ENCODE data around the gene TRIM13. TPM values are rescaled to one million over a fixed set of nuclear protein-coding genes. Genes with fewer than 3 reads are reported as not detected.

Gene TRIM13
- total RNA-seq, 1 experiment from 2014 or later = 13.4 TPM

DNA sequence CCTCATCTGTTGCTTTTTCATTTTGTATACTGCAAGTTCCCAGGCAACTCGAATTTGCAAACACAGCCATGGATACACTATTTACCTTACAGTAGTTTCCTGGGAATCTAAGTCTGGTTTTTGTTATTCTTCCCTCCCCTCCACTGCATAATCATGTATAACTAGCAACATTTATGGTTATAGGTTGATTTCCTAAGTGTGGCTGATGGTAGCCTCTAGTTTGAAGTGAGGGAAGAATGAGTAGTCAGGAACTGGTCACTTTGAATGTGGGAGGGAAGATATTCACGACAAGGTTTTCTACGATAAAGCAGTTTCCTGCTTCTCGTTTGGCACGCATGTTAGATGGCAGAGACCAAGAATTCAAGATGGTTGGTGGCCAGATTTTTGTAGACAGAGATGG, 18.4 kb downstream of the TRIM13 start, which contains the start of gene KCNRG:
KCNRG (plus strand) TSS at position 187 of the 400 bp plus-strand sequence; CDS start at position 237, 50 bp downstream.
- H3K9me2 ChIP-seq (ENCODE audit: insufficient read depth) = no peaks in the 10 kb centered on the region
- no peaks in the 10 kb centered on the region for H3K4me1 ChIP-seq (replicated peaks; ENCODE audit: insufficient read depth)
- H3K27ac ChIP-seq = no peak within 1 kb of the TSS
- H3K9me3 ChIP-seq (ENCODE audit: insufficient read depth, low read depth) = no peaks in the 10 kb centered on the region
- no peaks in the 10 kb centered on the region for H4K20me1 ChIP-seq (ENCODE audit: insufficient read depth)
- H2AFZ ChIP-seq = no peak within 1 kb of the TSS
- no TSS peak for BruUV-seq (replicated peaks)
- H3K79me2 ChIP-seq (ENCODE audit: low read depth) = 0 out of 2 replicates have a peak, but pooled peaks cover 10% of the 10 kb centered on the region
- peaks cover 24% of the 10 kb centered on the region; the same call in 1 of the 2 replicates for H3K36me3 ChIP-seq (ENCODE audit: low read depth)
- intact Hi-C loops (cut with micrococcal nuclease; ENCODE audit: unreplicated experiment) = no loop called here
- TF ChIP-seq, protein P1, sequence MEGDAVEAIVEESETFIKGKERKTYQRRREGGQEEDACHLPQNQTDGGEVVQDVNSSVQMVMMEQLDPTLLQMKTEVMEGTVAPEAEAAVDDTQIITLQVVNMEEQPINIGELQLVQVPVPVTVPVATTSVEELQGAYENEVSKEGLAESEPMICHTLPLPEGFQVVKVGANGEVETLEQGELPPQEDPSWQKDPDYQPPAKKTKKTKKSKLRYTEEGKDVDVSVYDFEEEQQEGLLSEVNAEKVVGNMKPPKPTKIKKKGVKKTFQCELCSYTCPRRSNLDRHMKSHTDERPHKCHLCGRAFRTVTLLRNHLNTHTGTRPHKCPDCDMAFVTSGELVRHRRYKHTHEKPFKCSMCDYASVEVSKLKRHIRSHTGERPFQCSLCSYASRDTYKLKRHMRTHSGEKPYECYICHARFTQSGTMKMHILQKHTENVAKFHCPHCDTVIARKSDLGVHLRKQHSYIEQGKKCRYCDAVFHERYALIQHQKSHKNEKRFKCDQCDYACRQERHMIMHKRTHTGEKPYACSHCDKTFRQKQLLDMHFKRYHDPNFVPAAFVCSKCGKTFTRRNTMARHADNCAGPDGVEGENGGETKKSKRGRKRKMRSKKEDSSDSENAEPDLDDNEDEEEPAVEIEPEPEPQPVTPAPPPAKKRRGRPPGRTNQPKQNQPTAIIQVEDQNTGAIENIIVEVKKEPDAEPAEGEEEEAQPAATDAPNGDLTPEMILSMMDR (conservative IDR thresholded peaks at IDR 0.05) = no peak
- no peak for TF ChIP-seq EZH2 (IDR thresholded peaks at IDR 0.05; ENCODE audit: low read depth)
- no peak for DNase-seq
- ChIA-PET POLR2A (ENCODE audit: unreplicated experiment) (interaction anchor here (0.6 kb wide), 1 partner anchor 815 kb away, joined by 4 read pairs; no protein-coding TSS in a partner anchor), CTCF (no interaction called here)
- no peaks in the 10 kb centered on the region for H3K27me3 ChIP-seq (ENCODE audit: insufficient read depth, low read depth)
- H3K4me2 ChIP-seq = no peak within 1 kb of the TSS
- H3F3A ChIP-seq (ENCODE audit: insufficient read depth, low read depth) = peaks cover 10% of the 10 kb centered on the region
- no peak within 1 kb of the TSS for H3K4me3 ChIP-seq

DNA sequence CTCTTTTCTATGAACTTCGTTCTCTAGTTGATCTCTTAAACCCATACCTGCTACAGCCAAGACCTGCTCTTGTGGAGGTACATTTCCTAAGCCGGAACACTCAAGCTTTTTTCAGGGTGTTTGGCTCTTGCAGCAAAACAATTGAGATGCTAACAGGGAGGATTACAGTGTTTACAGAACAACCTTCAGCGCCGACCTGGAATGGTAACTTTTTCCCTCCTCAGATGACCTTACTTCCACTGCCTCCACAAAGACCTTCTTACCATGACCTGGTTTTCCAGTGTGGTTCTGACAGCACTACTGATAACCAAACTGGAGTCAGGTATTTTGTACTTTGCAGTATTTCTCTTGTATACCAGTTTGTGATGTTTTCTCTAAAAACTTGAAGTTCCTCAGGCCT, 18.9 kb downstream of the TRIM13 start:
- Histone ChIP-seq H3K4me2 (no peak overlapping the region), H2AFZ (no peak overlapping the region), H3K27me3 (ENCODE audit: insufficient read depth, low read depth) (no peaks in the 10 kb centered on the region), H3K4me1 (replicated peaks; ENCODE audit: insufficient read depth) (no peaks in the 10 kb centered on the region), H4K20me1 (ENCODE audit: insufficient read depth) (no peaks in the 10 kb centered on the region), H3K79me2 (ENCODE audit: low read depth) (0 out of 2 replicates have a peak, but pooled peaks cover 10% of the 10 kb centered on the region), H3K4me3 (no peak overlapping the region), H3F3A (ENCODE audit: insufficient read depth, low read depth) (peaks cover 10% of the 10 kb centered on the region), H3K36me3 (ENCODE audit: low read depth) (peaks cover 19% of the 10 kb centered on the region; the same call in 1 of the 2 replicates), H3K9me3 (ENCODE audit: insufficient read depth, low read depth) (no peaks in the 10 kb centered on the region), H3K27ac (no peak overlapping the region), H3K9me2 (ENCODE audit: insufficient read depth) (no peaks in the 10 kb centered on the region)
- intact Hi-C loops (cut with micrococcal nuclease; ENCODE audit: unreplicated experiment) = no loop called here
- ChIA-PET CTCF (no interaction called here), POLR2A (ENCODE audit: unreplicated experiment) (interaction anchor here (0.6 kb wide), 1 partner anchor 814 kb away, joined by 4 read pairs; no protein-coding TSS in a partner anchor)
- no peak for DNase-seq
- BruUV-seq (replicated peaks) = no TSS peak
- TF ChIP-seq, protein P1 (conservative IDR thresholded peaks at IDR 0.05) = no peak
- no peak for TF ChIP-seq EZH2 (IDR thresholded peaks at IDR 0.05; ENCODE audit: low read depth)

DNA sequence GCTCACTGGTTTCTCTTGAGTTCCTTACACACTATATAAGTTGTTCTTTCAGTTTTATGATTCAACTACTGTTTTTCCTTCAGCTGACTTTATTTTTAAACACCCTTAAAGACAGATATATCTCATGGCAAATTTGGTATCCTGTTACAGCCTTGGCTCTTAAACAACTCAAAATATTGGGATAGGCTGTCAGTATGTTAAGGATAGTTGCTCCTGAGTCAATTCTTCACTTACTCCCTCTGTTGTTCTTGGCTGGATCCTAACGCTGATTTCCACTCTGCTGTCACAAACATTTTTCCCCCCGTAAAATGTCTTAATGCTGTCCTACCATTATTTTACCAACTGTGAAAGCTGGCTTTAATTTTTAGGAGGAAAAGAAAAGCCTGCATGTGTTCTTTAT, 19.6 kb downstream of the TRIM13 start:
- Histone ChIP-seq H3F3A (ENCODE audit: insufficient read depth, low read depth) (peaks cover 10% of the 10 kb centered on the region), H3K9me3 (ENCODE audit: insufficient read depth, low read depth) (no peaks in the 10 kb centered on the region), H3K4me3 (no peak overlapping the region), H3K4me2 (no peak overlapping the region), H3K27ac (no peak overlapping the region), H3K36me3 (ENCODE audit: low read depth) (peaks cover 15% of the 10 kb centered on the region; the same call in 1 of the 2 replicates), H4K20me1 (ENCODE audit: insufficient read depth) (no peaks in the 10 kb centered on the region), H3K79me2 (ENCODE audit: low read depth) (0 out of 2 replicates have a peak, but pooled peaks cover 10% of the 10 kb centered on the region), H2AFZ (no peak overlapping the region), H3K4me1 (replicated peaks; ENCODE audit: insufficient read depth) (no peaks in the 10 kb centered on the region), H3K27me3 (ENCODE audit: insufficient read depth, low read depth) (no peaks in the 10 kb centered on the region), H3K9me2 (ENCODE audit: insufficient read depth) (no peaks in the 10 kb centered on the region)
- intact Hi-C loops (cut with micrococcal nuclease; ENCODE audit: unreplicated experiment) = no loop called here
- TF ChIP-seq, protein P1 (conservative IDR thresholded peaks at IDR 0.05) = no peak
- TF ChIP-seq EZH2 (IDR thresholded peaks at IDR 0.05; ENCODE audit: low read depth) = no peak
- CTCF ChIA-PET = no interaction called here
- no peak for DNase-seq
- POLR2A ChIA-PET (ENCODE audit: unreplicated experiment) = no interaction called here
- BruUV-seq (replicated peaks) = no TSS peak

All from PC-9 (cell line).